HG03135 (cell line): ENCODE results near the gene GSTA3.
"Not testable (repeated sequence)": the region's sequence is repeated elsewhere in the genome, so short reads cannot be mapped to it uniquely, and the experiment has no call there.

Source experiments
- ATAC-seq: cut with Tn5 transposase; IDR thresholded peaks from one replicate; pipeline ENCODE4 v1.9.1; 2021; ENCODE audit warnings: mild to moderate bottlenecking, moderate library complexity; ENCODE audit not compliant: unreplicated experiment

Gene GSTA3

GRCh38 chr6:52909531-52909930, at the start of gene GSTA3:
TSS of gene GSTA3 (minus strand) at chr6:52909698. CDS start at chr6:52905834, 3,864 bp downstream.
- no peak for ATAC-seq

GRCh38 chr6:52958546-52959255, 49.2 kb upstream of the GSTA3 start:
- no peak for ATAC-seq

- no peak for ATAC-seq
These were observed 46.4 kb upstream of the GSTA3 start for GRCh38 chr6:52955871-52956270.

- ATAC-seq = no peak
These were observed 44.7 kb upstream of the GSTA3 start for GRCh38 chr6:52953911-52954839.

DNA sequence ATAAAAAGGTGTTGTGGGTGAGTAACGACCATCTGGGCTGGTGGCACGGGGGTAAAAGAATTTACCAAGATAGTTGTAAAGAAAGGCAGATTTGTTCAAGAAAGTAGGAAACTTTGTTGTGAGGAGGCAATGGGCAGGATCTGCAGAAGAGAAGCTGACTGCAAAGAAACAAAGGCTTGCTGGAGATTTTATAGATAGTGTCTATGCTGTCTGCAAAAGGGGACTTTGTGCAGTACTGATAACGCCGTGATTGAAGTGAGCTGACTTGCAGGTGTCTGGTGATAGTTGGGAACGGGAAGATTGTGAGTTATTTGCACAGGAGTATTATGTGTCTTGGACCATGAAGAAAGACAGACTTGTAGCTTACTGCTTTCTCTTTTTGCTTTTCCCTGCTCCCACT, 36.8 kb upstream of the GSTA3 start:
- no peak for ATAC-seq

DNA sequence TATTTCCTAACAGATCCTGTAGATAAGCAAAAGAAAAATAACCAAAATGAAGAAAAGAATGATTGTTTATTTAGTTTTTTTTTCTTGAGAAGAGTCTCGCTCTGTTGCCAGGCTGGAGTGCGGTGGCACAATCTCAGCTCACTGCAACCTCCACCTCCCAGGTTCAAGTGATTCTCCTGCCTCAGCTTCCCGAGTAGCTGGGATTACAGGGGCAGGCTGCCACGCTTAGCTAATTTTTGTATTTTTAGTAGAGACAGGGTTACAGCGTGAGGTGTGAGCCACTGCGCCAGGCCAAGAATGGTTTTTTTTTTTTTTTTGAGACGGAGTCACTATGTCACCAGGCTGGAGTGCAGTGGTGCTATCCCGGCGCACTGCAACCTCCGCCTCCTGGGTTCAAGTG, 33.3 kb upstream of the GSTA3 start:
- not testable (repeated sequence) for ATAC-seq

GRCh38 chr6:52942221-52942620, 32.7 kb upstream of the GSTA3 start:
- ATAC-seq = no peak

- ATAC-seq = no peak
These were observed 28.4 kb upstream of the GSTA3 start for GRCh38 chr6:52937908-52938307.

DNA sequence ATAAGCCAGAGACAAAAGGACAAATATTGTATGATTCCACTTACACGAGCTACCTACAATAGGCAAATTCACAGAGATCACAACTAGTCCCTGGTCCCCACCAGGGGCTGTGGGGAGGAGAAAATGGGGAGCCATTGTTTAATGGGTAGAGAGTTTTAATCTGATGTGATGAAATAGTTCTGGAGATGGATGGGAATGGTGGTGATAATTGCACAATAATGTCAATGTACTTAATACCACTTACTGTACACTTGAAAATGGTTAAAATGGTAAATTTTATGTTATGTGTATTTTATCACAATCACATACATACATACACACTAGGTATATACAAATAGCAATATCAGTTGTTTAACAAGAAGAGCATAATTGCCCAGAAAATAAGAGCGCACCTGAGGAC, 24.3 kb upstream of the GSTA3 start:
- ATAC-seq = no peak

DNA sequence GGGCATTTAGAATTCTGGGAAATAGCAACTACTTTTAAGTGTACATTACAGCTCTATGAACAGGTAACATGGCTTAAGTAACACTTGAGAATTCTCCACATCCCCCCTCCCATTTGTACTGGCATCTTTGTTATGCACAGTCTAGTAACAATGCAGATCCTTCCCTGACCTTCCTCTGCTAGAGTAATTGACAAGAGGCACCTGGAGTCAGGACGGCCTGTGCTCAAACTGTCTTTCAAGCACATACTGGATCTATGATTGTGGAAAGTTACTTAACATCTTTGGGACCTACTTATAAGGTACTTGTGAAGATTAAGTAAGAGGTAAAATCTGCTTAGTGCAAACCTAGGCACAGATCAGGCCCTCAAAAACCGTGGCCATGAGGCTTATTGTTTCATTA, 21.9 kb upstream of the GSTA3 start:
- ATAC-seq = no peak

DNA sequence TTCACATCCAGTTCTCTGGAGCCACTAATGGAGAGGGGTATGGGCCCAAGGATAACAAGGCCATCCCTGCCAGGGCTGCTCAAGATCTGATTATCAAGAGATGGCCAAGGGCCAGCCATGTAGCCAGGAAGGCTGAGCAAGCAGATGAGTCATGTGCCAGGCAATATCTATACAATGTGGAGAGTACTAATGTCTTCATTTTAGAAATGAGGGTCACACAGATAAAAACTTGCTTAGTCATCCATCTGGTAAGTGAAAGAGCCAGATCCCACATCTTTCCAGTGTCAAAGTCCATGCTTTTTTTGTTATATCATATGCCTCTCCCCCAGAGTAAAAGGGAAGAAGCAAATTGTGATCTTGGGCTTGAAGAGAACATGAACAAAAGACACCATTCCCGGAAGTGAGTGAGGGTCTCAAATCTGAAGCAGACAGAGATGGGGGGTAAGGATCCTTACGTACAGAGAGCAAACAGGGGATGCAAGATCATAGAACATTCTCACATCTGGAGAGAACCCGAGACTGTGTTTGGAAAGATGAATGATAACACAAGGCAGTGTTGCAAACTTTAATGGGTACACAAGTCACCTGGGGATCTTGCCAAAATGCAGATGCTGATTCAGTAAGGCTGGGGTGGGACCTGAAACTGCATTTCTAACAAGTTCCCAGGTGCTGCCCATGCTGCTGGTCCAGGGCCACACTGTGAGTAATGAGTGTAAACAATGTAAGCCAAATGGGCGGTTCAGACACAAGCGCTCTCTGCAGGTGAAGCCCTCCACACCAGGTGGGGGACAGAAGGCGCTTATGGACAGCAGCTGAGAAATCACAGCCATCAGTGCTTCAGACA, 20.0 kb upstream of the GSTA3 start:
- no peak for ATAC-seq

- no peak for ATAC-seq
These were observed 18.0 kb upstream of the GSTA3 start for GRCh38 chr6:52927451-52927850.

- no peak for ATAC-seq
These were observed 16.7 kb upstream of the GSTA3 start for GRCh38 chr6:52925919-52926792.

DNA sequence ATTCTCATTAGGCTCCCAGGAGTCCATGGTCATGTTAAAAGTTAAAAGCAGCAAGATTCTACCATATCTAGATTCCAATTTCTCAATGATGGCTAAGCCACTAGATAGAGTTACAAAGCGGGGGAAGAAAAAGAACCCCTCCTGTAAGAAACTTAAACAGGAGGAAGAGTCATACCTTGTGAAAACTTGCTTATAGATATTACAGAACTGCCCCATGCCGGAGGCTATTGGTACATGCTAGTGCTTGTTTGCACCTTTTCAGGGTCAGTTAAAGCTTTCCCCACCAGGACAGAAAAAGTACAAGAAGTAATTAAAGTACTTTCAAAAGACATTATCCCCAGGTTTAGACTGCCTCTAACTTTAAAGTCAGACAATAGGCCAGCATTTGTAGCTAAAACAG, 15.5 kb upstream of the GSTA3 start:
- no peak for ATAC-seq

GRCh38 chr6:52923689-52924088, 14.2 kb upstream of the GSTA3 start:
- ATAC-seq = not testable (repeated sequence)

- ATAC-seq = no peak
These were observed 12.7 kb upstream of the GSTA3 start for GRCh38 chr6:52922161-52922560.

DNA sequence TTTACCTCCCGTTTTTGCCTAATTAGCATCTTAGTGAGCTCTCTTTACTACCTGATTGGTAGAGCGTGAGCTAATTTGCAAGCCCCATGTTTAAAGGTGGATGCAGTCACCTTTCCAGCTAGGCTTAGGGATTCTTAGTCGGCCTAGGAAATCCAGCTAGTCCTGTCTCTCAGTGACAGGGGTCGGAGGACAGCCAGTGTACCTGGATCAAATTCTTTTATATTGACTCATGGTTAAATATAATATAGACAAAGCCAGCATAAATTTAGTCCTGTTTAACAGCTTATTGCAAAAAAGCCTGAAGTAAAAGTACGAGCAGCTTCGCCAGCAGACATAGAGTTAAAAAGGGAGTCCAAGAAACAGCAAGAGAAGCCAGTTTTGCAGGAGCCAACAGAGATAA, 12.2 kb upstream of the GSTA3 start:
- ATAC-seq = no peak

GRCh38 chr6:52919511-52919910, 10.0 kb upstream of the GSTA3 start:
- not testable (repeated sequence) for ATAC-seq

DNA sequence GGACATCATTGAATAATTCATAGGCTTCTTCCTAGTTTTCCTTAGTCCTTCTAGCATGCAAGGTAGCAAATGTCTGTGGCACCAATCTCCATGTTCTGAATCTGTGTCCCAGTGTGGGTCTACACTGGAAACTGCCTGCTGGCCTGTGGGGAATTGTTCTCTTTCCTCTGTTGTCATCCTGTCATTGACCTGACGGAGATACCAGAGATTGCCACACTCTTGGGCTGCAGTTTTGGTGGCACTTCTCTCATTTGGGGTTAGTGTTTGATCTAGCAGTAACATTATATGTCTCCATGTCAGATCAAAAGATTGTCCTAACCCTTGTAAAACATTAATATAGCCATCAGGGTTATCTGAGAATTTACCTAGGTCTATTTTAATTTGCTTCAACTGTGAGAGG, 9.3 kb upstream of the GSTA3 start:
- ATAC-seq = not testable (repeated sequence)

GRCh38 chr6:52918027-52918686, 8.7 kb upstream of the GSTA3 start:
- ATAC-seq = not testable (repeated sequence)
